ENCODE results near the gene TTLL3.
"Not testable (repeated sequence)": the region's sequence is repeated elsewhere in the genome, so short reads cannot be mapped to it uniquely, and the experiment has no call there.

TTLL3 gene

GRCh38 chr3:9826815-9827573, 16.9 kb downstream of the TTLL3 start:
- DNase-seq (no peak), ATAC-seq (replicated peaks) (peak; percentile 52 to 68)
- peaks cover 2 to 7% of the 10 kb centered on the region in 2 donors for H3K4me1 Mint-ChIP-seq
- H3K27me3 Mint-ChIP-seq, result no peaks in the 10 kb centered on the region
- no peak overlapping the region for H3K27ac Mint-ChIP-seq
- H3K9me3 Mint-ChIP-seq, result no peaks in the 10 kb centered on the region
- peaks cover 30 to 33% of the 10 kb centered on the region in 2 donors for H3K36me3 Mint-ChIP-seq
- H3K4me3 Mint-ChIP-seq, result no peak overlapping the region

GRCh38 chr3:9828801-9829755, 19.0 kb downstream of the TTLL3 start:
- no peak overlapping the region for H3K4me3 Mint-ChIP-seq
- ATAC-seq (replicated peaks), result no peak
- H3K4me1 Mint-ChIP-seq, result peaks cover 2 to 7% of the 10 kb centered on the region in 2 donors
- DNase-seq, result no peak
- H3K27ac Mint-ChIP-seq, result no peak overlapping the region
- H3K9me3 Mint-ChIP-seq, result no peaks in the 10 kb centered on the region
- H3K36me3 Mint-ChIP-seq, result peaks cover 34 to 49% of the 10 kb centered on the region in 2 donors
- H3K27me3 Mint-ChIP-seq, result no peaks in the 10 kb centered on the region

DNA sequence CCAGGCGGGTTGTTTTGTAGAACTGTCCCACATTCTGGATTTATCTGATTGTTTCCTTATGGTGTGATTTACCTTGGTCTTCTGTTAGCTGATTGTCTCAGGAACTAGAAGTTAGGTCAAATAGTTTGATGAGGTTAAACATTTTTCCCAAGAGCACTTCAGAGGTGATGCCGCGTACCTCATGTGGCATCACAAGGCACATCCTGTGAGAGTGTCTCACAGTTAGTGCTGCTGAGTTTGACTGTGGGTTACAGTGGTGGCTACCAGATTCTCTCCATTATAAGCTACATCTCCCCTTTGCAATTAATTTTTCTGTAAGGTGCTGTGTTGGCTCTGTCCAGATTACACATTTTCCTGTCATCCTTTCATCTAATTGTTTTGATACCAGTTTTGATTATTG, 21.2 kb downstream of the TTLL3 start:
- ATAC-seq (replicated peaks), result no peak
- no peaks in the 10 kb centered on the region for H3K9me3 Mint-ChIP-seq
- peaks cover 2 to 7% of the 10 kb centered on the region in 2 donors for H3K4me1 Mint-ChIP-seq
- no peak for DNase-seq
- no peaks in the 10 kb centered on the region for H3K27me3 Mint-ChIP-seq
- H3K36me3 Mint-ChIP-seq, result peaks cover 49 to 68% of the 10 kb centered on the region in 2 donors
- no peak overlapping the region for H3K27ac Mint-ChIP-seq
- no peak overlapping the region for H3K4me3 Mint-ChIP-seq

- Mint-ChIP-seq H3K27me3 (no peaks in the 10 kb centered on the region), H3K27ac (no peak overlapping the region), H3K4me3 (no peak overlapping the region), H3K4me1 (peaks cover 0 to 2% of the 10 kb centered on the region in 2 donors), H3K9me3 (no peaks in the 10 kb centered on the region), H3K36me3 (peaks cover 42 to 59% of the 10 kb centered on the region in 2 donors)
- DNase-seq, result no peak
- ATAC-seq (replicated peaks), result no peak
Observed at GRCh38 chr3:9833078-9833477, 23.0 kb downstream of the TTLL3 start.

DNA sequence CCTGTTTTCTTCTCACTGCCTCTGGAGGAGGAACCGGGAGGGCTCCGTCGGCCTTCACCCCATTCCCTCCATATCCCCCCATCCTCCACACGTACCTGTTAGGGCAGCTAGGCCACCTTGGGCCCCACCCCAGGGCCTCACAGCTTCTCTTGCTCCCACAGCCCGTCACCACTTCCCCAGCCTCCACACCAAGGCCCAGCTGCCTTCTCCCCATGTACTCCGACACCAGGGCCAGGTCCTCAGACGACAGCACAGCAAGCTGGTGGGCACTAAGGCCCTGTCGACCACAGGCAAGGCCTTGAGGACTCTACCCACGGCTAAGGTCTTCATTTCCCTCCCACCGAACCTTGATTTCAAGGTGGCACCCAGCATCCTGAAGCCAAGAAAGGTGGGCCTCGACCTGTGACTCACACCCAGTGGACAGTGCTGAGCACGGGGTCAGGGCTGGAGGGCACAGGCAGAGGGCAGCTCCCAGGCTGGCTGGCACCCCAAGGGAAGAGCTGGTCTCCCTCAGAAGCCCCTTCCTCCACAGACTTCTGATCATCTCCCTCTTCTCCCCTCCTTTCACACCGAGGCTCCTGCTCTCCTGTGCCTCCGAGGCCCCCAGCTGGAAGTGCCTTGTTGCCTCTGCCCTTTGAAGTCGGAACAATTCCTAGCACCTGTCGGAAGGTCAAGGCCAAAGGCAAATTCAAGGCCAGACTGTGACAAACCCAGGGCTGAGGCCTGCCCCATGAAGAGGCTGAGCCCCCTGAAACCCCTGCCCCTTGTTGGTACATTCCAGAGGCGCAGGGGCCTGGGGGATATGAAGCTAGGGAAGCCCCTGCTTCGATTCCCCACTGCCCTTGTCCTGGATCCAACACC, 24.7 kb downstream of the TTLL3 start:
- no peak for DNase-seq
- Mint-ChIP-seq H3K27me3 (no peaks in the 10 kb centered on the region), H3K4me3 (no peak overlapping the region), H3K27ac (peak overlapping the region; percentile 66), H3K36me3 (peaks cover 32 to 51% of the 10 kb centered on the region in 2 donors), H3K4me1 (peaks cover 0 to 2% of the 10 kb centered on the region in 2 donors), H3K9me3 (no peaks in the 10 kb centered on the region)
- ATAC-seq (replicated peaks), result no peak

GRCh38 chr3:9837701-9838582, 27.9 kb downstream of the TTLL3 start:
- H3K9me3 Mint-ChIP-seq, result no peaks in the 10 kb centered on the region
- H3K4me1 Mint-ChIP-seq, result peaks cover 10 to 13% of the 10 kb centered on the region in 2 donors
- no peak for ATAC-seq (replicated peaks)
- DNase-seq, result no peak
- no peak overlapping the region for H3K27ac Mint-ChIP-seq
- no peak overlapping the region for H3K4me3 Mint-ChIP-seq
- H3K36me3 Mint-ChIP-seq, result peaks cover 41 to 56% of the 10 kb centered on the region in 2 donors
- no peaks in the 10 kb centered on the region for H3K27me3 Mint-ChIP-seq

- no peaks in the 10 kb centered on the region for H3K27me3 Mint-ChIP-seq
- no peak overlapping the region for H3K27ac Mint-ChIP-seq
- no peaks in the 10 kb centered on the region for H3K9me3 Mint-ChIP-seq
- no peak for ATAC-seq (replicated peaks)
- H3K4me3 Mint-ChIP-seq, result no peak overlapping the region
- no peak for DNase-seq
- H3K36me3 Mint-ChIP-seq, result peaks cover 45 to 50% of the 10 kb centered on the region in 2 donors
- peaks cover 11 to 22% of the 10 kb centered on the region in 2 donors for H3K4me1 Mint-ChIP-seq
Observed at GRCh38 chr3:9838856-9839255, 28.8 kb downstream of the TTLL3 start.

DNA sequence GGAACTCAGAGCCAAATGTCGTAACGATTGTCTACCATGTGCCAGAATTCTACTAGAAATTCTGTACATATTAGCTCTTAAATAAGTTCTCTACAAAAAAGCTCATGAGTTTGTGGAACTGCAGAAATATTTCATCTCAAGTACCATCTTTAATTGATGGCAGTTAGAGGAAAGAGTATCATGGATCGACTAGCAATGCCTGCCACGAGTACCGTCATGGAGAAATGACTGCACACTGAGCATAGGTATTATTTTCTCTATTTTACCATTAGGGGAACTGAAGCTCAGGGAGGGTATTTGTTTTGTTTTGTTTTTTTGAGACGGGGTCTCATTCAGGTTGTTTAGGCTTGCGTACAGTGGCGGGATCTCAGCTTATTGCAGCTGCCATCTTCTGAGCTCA, 31.0 kb downstream of the TTLL3 start:
- ATAC-seq (replicated peaks) (no peak), DNase-seq (no peak)
- H3K4me3 Mint-ChIP-seq, result no peak overlapping the region
- H3K27me3 Mint-ChIP-seq, result no peaks in the 10 kb centered on the region
- H3K9me3 Mint-ChIP-seq, result no peaks in the 10 kb centered on the region
- peaks cover 13 to 31% of the 10 kb centered on the region in 2 donors for H3K4me1 Mint-ChIP-seq
- H3K36me3 Mint-ChIP-seq, result peaks cover 31 to 32% of the 10 kb centered on the region in 2 donors
- peak overlapping the region; percentile 67 for H3K27ac Mint-ChIP-seq

DNA sequence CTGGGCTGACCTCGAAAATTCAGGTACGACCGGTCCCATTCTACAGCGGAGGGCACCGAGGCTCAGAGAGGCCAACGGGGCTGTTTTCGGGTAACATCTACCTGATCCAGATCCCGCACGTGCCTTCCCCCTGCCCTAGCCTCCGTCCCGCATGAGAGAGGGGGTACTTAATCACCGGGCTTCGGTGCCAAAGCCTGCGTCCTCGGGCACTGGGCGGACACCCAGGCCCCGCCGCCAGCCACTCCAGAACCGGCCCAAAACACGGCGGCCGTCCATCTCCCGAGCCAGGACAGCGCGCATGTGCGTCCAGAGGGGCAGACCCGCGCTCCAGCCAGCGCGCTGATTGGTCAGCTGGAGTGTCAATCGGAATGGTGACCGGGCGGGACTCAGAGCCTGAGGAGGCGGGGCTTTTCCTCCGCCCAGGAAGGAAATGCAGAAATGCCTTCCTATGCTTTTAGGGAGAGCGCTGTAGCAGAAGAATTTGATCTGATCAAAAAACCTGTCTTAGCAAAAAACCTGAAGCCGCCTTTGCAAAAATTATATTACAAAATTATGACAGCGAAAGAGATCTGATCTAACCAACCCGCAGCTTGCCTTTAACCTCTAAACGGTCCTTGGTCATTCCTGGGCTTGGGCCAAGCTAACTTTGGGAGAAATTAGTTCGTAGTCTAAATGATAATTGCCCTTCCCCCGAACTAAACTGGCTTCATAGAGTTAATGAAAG, 33.8 kb downstream of the TTLL3 start, which contains the start of gene RPUSD3:
Gene RPUSD3 (minus strand): TSS at position 294 of the 724 bp plus-strand sequence. CDS start 18 bp downstream, at position 276.
- no peaks in the 10 kb centered on the region for H3K9me3 Mint-ChIP-seq
- peaks cover 22 to 24% of the 10 kb centered on the region in 2 donors for H3K36me3 Mint-ChIP-seq
- peaks cover 13 to 31% of the 10 kb centered on the region in 2 donors for H3K4me1 Mint-ChIP-seq
- H3K27me3 Mint-ChIP-seq, result no peaks in the 10 kb centered on the region
- H3K4me3 Mint-ChIP-seq, result peak within 1 kb of the TSS; percentile 99 to 100
- DNase-seq (peak; percentile 93), ATAC-seq (replicated peaks) (peak; percentile 98 to 99)
- H3K27ac Mint-ChIP-seq, result peak within 1 kb of the TSS; percentile 97

DNA sequence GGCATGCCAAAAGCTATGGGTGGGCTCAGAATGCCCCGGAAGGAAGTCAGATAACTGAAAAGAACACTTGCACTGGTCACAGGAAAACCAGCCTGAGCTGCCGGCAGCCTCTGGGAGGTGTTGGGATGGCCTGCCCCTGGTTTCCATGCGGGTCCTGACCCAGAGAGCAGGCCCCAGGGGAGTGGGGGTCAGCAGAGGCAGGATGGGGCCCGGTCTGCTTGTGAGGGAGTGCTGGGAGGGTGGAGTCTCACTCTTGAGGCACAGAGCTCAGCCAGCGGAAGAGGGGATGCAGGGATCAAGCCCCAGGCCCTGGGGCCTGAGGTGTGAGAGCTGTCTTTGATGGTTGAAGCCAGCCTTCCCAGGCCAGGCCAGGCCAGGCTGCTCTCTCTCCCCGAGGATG, 36.2 kb downstream of the TTLL3 start:
- Mint-ChIP-seq H3K36me3 (peaks cover 14 to 15% of the 10 kb centered on the region in 2 donors), H3K9me3 (no peaks in the 10 kb centered on the region), H3K27ac (no peak overlapping the region), H3K27me3 (peaks cover 0 to 4% of the 10 kb centered on the region in 2 donors), H3K4me3 (no peak overlapping the region), H3K4me1 (peaks cover 13 to 31% of the 10 kb centered on the region in 2 donors)
- DNase-seq (no peak), ATAC-seq (replicated peaks) (no peak)

DNA sequence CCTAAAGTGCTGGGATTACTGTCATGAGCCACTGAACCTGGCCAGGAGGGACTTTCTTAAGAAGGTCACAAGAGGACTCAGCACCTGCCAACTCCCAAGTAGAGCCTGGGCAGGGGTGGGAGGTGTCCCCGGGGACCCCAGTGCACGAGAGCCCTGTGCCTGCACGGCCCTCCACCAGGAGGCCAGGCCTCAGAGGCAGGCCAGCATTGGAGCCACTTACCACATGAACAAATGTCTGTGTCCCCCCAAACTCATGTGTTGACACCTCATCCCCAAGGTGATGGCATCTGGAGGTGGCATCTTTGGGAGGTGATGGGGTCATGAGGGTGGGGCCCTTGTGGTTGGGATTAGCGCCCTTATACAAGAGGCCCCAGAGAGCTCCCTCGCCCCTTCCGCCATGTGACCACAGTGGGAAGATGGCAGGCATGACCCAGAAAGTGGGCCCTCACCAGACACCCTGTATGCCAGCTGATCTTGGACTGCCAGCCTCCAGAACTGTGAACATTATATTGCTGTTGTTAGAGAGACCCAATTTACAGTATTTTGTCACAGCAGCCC, 36.9 kb downstream of the TTLL3 start:
- DNase-seq, result no peak
- Mint-ChIP-seq H3K27me3 (peaks cover 0 to 9% of the 10 kb centered on the region in 2 donors), H3K4me1 (peaks cover 10 to 28% of the 10 kb centered on the region in 2 donors), H3K9me3 (no peaks in the 10 kb centered on the region), H3K36me3 (peaks cover 6 to 10% of the 10 kb centered on the region in 2 donors), H3K27ac (no peak overlapping the region), H3K4me3 (no peak overlapping the region)
- ATAC-seq (replicated peaks), result no peak

DNA sequence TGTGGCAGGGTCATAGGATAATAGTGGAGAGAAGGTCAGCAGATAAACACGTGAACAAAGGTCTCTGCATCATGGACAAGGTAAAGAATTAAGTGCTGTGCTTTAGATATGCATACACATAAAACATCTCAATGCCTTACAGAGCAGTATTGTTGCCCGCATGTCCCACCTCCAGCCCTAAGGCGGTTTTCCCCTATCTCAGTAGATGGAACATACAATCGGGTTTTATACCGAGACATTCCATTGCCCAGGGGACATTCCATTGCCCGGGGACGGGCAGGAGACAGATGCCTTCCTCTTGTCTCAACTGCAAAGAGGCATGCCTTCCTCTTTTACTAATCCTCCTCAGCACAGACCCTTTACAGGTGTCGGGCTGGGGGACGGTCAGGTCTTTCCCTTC, 37.8 kb downstream of the TTLL3 start:
- H3K9me3 Mint-ChIP-seq; DNase-seq; H3K4me3 Mint-ChIP-seq; H3K27me3 Mint-ChIP-seq; ATAC-seq (replicated peaks); H3K27ac Mint-ChIP-seq; H3K36me3 Mint-ChIP-seq: not testable (repeated sequence)
- peaks cover 4 to 19% of the 10 kb centered on the region in 2 donors for H3K4me1 Mint-ChIP-seq

All from stimulated activated naive B cell treated with anti-CD40 and anti-IgM and Interleukin-4, amounts not matched to agents 10 μg/mL and 1 μg/mL and 100 μg/mL, for 72 hours (primary cell).